Mesenchymal stem cell (in vitro differentiated cells and primary cell): ENCODE data around the gene CPE.

Experiments
- DNase-seq: peaks from one replicate; pipeline ENCODE4 v3.0.0-alpha.2; 2013
- H2AFZ ChIP-seq: one replicate; pipeline ENCODE4 v1.6.1; 2013; ENCODE audit warnings: low read depth, mild to moderate bottlenecking, control low read depth, inconsistent platforms, low read length, moderate library complexity
- H2AK5ac ChIP-seq: 2 replicates; pipeline ENCODE4 v1.6.1; 2013; ENCODE audit warnings: low read length, moderate library complexity, mild to moderate bottlenecking, inconsistent platforms; ENCODE audit not compliant: severe bottlenecking
- H2BK120ac ChIP-seq: one replicate; pipeline ENCODE4 v1.6.1; 2013; ENCODE audit warnings: low read depth, mild to moderate bottlenecking, inconsistent platforms, low read length, moderate library complexity
- H2BK12ac ChIP-seq, 2 experiments: one replicate each; pipeline ENCODE4 v1.6.1; 2013; ENCODE audit warnings: inconsistent platforms in 2 of 2, low read length in 2 of 2, mild to moderate bottlenecking in 2 of 2, moderate library complexity in 2 of 2, control low read depth in 1 of 2
- H2BK15ac ChIP-seq: one replicate; pipeline ENCODE4 v1.6.1; 2013; ENCODE audit warnings: mild to moderate bottlenecking, low read depth, inconsistent platforms; ENCODE audit not compliant: poor library complexity, severe bottlenecking
- H2BK5ac ChIP-seq: 2 replicates; pipeline ENCODE4 v1.6.1; 2013; ENCODE audit warnings: low read depth, mild to moderate bottlenecking, low read length, control low read depth, inconsistent platforms; ENCODE audit not compliant: poor library complexity, severe bottlenecking
- H3K14ac ChIP-seq, 2 experiments: one replicate each; pipeline ENCODE4 v1.6.1; 2013; ENCODE audit warnings: inconsistent platforms in 2 of 2, low read length in 2 of 2, control low read depth in 1 of 2, mild to moderate bottlenecking in 1 of 2, moderate library complexity in 1 of 2
- H3K18ac ChIP-seq, 2 experiments: one replicate each; pipeline ENCODE4 v1.6.1; 2013; ENCODE audit warnings: inconsistent platforms in 2 of 2, low read length in 2 of 2, control low read depth in 1 of 2, low read depth in 1 of 2, mild to moderate bottlenecking in 1 of 2
- H3K23ac ChIP-seq, 2 experiments: one replicate each; pipeline ENCODE4 v1.6.1; 2013; ENCODE audit warnings: inconsistent platforms in 2 of 2, low read length in 2 of 2, mild to moderate bottlenecking in 2 of 2, moderate library complexity in 2 of 2, control low read depth in 1 of 2
- H3K27ac ChIP-seq: 2 replicates; pipeline ENCODE4 v1.5.1; 2013; ENCODE audit warnings: mild to moderate bottlenecking, moderate library complexity, low read length, control low read depth, inconsistent platforms; ENCODE audit not compliant: poor library complexity, severe bottlenecking
- H3K27me3 ChIP-seq, 2 experiments: 2 replicates each; pipeline versions ENCODE4 v1.6.1 to v1.7.0; 2013; ENCODE audit warnings: low read length in 2 of 2, mild to moderate bottlenecking in 2 of 2, moderate library complexity in 2 of 2, control low read depth in 1 of 2, inconsistent platforms in 1 of 2; ENCODE audit not compliant: control insufficient read depth in 1 of 2, insufficient read depth in 1 of 2
- H3K36me3 ChIP-seq, 2 experiments: 2 replicates each; pipeline versions ENCODE4 v1.6.1 to v1.7.0; 2013; ENCODE audit warnings: low read length in 2 of 2, control low read depth in 1 of 2, inconsistent platforms in 1 of 2, low read depth in 1 of 2, mild to moderate bottlenecking in 1 of 2; ENCODE audit not compliant: insufficient read depth in 2 of 2, control insufficient read depth in 1 of 2
- H3K4ac ChIP-seq, 2 experiments: one replicate each; pipeline ENCODE4 v1.6.1; 2013; ENCODE audit warnings: inconsistent platforms in 2 of 2, low read length in 2 of 2, mild to moderate bottlenecking in 2 of 2, moderate library complexity in 2 of 2, control low read depth in 1 of 2, low read depth in 1 of 2
- H3K4me1 ChIP-seq: 2 replicates; pipeline ENCODE4 v1.6.1; 2013; ENCODE audit warnings: low read depth, low read length, control low read depth; ENCODE audit not compliant: control insufficient read depth, insufficient read depth
- H3K4me2 ChIP-seq: 2 replicates; pipeline ENCODE4 v1.6.1; 2013; ENCODE audit warnings: low read length, mild to moderate bottlenecking, inconsistent platforms; ENCODE audit not compliant: poor library complexity, severe bottlenecking
- H3K4me3 ChIP-seq, 2 experiments: 2 replicates each; pipeline versions ENCODE4 v1.5.1 to v1.7.0; 2013; ENCODE audit warnings: low read length in 2 of 2, mild to moderate bottlenecking in 2 of 2, control low read depth in 1 of 2, low read depth in 1 of 2; ENCODE audit not compliant: insufficient read depth in 1 of 2
- H3K79me1 ChIP-seq: replicated peaks from 2 replicates; pipeline ENCODE4 v1.6.1; 2013; ENCODE audit warnings: mild to moderate bottlenecking, control low read depth, low read length, inconsistent platforms; ENCODE audit not compliant: poor library complexity, severe bottlenecking
- H3K9ac ChIP-seq: 2 replicates; pipeline ENCODE4 v1.7.0; 2013; ENCODE audit warnings: mild to moderate bottlenecking, low read length, moderate library complexity
- H3K9me3 ChIP-seq: 2 replicates; pipeline ENCODE4 v1.7.0; 2013; ENCODE audit warnings: mild to moderate bottlenecking, low read length; ENCODE audit not compliant: control insufficient read depth
- H4K8ac ChIP-seq: one replicate; pipeline ENCODE4 v1.6.1; 2013; ENCODE audit warnings: inconsistent platforms, mild to moderate bottlenecking, low read length, moderate library complexity
- H4K91ac ChIP-seq: one replicate; pipeline ENCODE4 v1.6.1; 2013; ENCODE audit warnings: mild to moderate bottlenecking, low read length, inconsistent platforms
- WGBS: methylation state at CpG from one replicate; pipeline ENCODE4 v1.1.7; 2013; ENCODE audit warnings: mixed read lengths; 5-methylcytosine and 5-hydroxymethylcytosine counted together

Gene CPE

DNA sequence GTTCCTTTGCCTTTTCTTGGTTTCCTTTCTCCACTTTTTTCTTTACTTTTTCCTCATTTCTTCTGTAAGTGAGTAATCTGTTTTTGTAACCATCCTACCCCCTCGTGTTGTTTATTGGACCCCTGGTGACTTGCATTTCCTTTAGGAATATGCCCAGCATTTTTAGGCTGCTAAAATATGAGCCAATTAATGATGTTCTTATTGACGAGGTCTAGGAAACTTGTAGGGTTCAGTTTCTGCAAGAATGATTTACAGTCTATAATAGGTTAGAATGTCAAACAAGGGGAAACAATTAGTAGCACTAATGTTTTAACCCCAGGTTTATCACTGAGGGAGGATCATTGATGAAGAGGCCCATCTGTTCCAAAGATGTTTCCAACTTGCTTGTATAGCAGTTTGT lies 79.0 kb downstream of the CPE start:
- Histone ChIP-seq H2AFZ (no peak overlapping the region), H3K4me3 (no peak overlapping the region), H2AK5ac (no peak overlapping the region), H3K4ac (no peak overlapping the region), H3K36me3 (no peaks in the 10 kb centered on the region), H2BK15ac (no peak overlapping the region), H3K9ac (no peak overlapping the region), H2BK5ac (no peak overlapping the region), H3K4me2 (no peak overlapping the region), H3K23ac (no peak overlapping the region), H4K8ac (no peak overlapping the region), H4K91ac (no peak overlapping the region), H3K27ac (no peak overlapping the region), H2BK120ac (no peak overlapping the region), H3K14ac (no peak overlapping the region), H2BK12ac (no peak overlapping the region), H3K79me1 (no peaks in the 10 kb centered on the region), H3K27me3 (no peaks in the 10 kb centered on the region), H3K18ac (no peak overlapping the region), H3K4me1 (peaks cover 5% of the 10 kb centered on the region), H3K9me3 (no peaks in the 10 kb centered on the region)
- 60% methylated on average over 2 of the region's 2 CpGs for WGBS
- no peak for DNase-seq

DNA sequence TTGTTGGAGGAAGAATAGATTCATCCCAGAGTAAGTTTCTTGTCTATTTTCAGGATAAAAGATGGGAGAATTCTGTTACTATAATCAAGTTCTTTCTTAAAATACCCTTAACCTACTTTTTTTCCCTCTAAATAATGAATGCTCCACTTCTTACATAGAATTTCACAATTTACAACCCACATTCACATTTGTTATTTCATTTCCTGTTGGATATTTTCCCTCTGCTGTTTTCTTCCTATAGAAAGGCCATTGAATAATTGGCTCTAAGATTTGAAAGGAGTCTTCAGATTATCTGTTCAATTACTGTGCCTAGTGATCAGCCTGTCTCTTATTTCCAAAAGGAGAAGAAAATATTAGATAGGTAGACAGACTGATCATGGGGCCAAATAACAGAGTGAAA lies 79.7 kb downstream of the CPE start:
- no peak overlapping the region for H2BK5ac ChIP-seq
- no peak overlapping the region for H2BK12ac ChIP-seq
- no peak overlapping the region for H3K27ac ChIP-seq
- H3K27me3 ChIP-seq, result no peaks in the 10 kb centered on the region
- H3K14ac ChIP-seq, result no peak overlapping the region
- no peak overlapping the region for H2BK120ac ChIP-seq
- H3K9ac ChIP-seq, result no peak overlapping the region
- no peaks in the 10 kb centered on the region for H3K36me3 ChIP-seq
- H2BK15ac ChIP-seq, result no peak overlapping the region
- H2AK5ac ChIP-seq, result no peak overlapping the region
- H2AFZ ChIP-seq, result no peak overlapping the region
- no peak overlapping the region for H3K4ac ChIP-seq
- no peaks in the 10 kb centered on the region for H3K9me3 ChIP-seq
- no peak overlapping the region for H3K4me3 ChIP-seq
- H3K23ac ChIP-seq, result no peak overlapping the region
- H3K79me1 ChIP-seq, result no peaks in the 10 kb centered on the region
- H3K4me2 ChIP-seq, result no peak overlapping the region
- no peak overlapping the region for H4K91ac ChIP-seq
- H3K18ac ChIP-seq, result no peak overlapping the region
- H3K4me1 ChIP-seq, result peaks cover 5% of the 10 kb centered on the region
- no peak for DNase-seq
- H4K8ac ChIP-seq, result no peak overlapping the region

DNA sequence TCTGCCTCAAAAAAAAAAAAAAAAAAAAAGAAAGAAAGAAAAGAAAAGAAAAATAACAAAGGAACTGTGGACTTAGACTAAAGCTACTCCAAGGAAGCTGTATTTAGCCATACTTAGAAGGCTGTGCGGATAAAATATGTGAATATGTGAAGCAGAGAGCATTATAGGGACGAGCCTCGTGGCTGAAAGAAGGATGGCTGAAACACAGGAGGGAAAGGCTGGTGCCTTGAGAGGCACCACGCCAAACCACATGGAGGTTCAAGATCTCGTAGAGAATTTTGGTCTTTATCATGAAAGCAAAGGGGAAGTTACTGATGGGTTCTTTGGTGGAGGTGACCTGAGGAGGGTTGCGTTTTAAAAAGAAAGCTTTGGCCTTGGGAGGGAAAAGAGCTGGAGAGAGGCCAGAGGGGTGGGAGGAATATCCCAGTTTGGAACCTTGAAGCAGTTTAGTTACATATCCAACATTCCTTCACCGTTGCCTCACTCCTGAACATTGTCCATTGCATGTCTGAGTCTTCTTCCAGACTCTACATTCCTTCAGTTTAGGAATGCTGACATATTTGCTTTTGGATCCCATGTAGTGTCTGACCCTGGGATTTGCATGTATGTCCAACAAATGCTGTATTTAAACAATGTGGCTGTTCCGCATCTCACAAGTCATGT lies 82.5 kb downstream of the CPE start:
- H3K18ac ChIP-seq, result no peak overlapping the region
- H3K4me2 ChIP-seq, result no peak overlapping the region
- 76% methylated on average over 7 of the region's 8 CpGs for WGBS
- peak overlapping the region; percentile 80 for H3K27ac ChIP-seq
- no peak overlapping the region for H2BK12ac ChIP-seq
- H3K4me1 ChIP-seq, result peaks cover 6% of the 10 kb centered on the region
- no peaks in the 10 kb centered on the region for H3K9me3 ChIP-seq
- no peak overlapping the region for H3K14ac ChIP-seq
- no peak overlapping the region for H3K23ac ChIP-seq
- no peak overlapping the region for H2AK5ac ChIP-seq
- H4K8ac ChIP-seq, result no peak overlapping the region
- no peaks in the 10 kb centered on the region for H3K36me3 ChIP-seq
- H3K27me3 ChIP-seq, result no peaks in the 10 kb centered on the region
- H4K91ac ChIP-seq, result no peak overlapping the region
- peaks cover 2% of the 10 kb centered on the region for H3K79me1 ChIP-seq
- peak overlapping the region in 1 of 2 experiments; percentile 61 for H3K4me3 ChIP-seq
- no peak overlapping the region for H2BK5ac ChIP-seq
- H3K4ac ChIP-seq, result no peak overlapping the region
- H2BK120ac ChIP-seq, result no peak overlapping the region
- no peak overlapping the region for H2BK15ac ChIP-seq
- peak; percentile 71 for DNase-seq
- H3K9ac ChIP-seq, result peak overlapping the region; percentile 77
- H2AFZ ChIP-seq, result no peak overlapping the region

DNA sequence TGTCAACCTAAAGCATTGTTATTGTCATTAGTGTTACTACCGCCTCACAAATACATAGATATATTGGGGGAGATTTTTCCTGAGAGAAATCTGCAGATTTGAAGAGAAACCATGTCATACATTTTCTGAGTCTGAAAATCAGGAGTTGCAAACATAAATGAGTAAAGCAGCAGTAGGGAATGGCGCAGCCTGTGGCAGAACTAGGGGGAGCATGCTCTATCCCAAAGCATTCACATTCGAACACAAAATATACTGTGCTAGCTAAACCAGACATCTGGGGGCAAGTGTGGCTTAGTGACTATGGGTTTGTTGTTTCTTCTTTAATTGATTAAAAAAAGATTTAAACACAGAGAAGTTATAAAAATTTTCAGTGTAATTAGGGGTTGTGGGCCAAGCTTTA lies 83.2 kb downstream of the CPE start:
- H3K4ac ChIP-seq, result no peak overlapping the region
- no peak overlapping the region for H2BK5ac ChIP-seq
- no peak overlapping the region for H4K8ac ChIP-seq
- no peak overlapping the region for H3K14ac ChIP-seq
- peaks cover 5% of the 10 kb centered on the region for H3K4me1 ChIP-seq
- no peak overlapping the region for H3K23ac ChIP-seq
- no peaks in the 10 kb centered on the region for H3K9me3 ChIP-seq
- DNase-seq, result no peak
- no peak overlapping the region for H2BK120ac ChIP-seq
- peak overlapping the region in 1 of 2 experiments; percentile 61 for H3K4me3 ChIP-seq
- H2AK5ac ChIP-seq, result peak overlapping the region; percentile 51
- H2BK15ac ChIP-seq, result no peak overlapping the region
- H3K9ac ChIP-seq, result peak overlapping the region; percentile 77
- H3K18ac ChIP-seq, result no peak overlapping the region
- H3K27ac ChIP-seq, result peak overlapping the region; percentile 55
- H3K79me1 ChIP-seq, result peaks cover 2% of the 10 kb centered on the region
- no CpG with 5 or more reads among the region's 3 CpGs for WGBS
- H3K36me3 ChIP-seq, result no peaks in the 10 kb centered on the region
- no peak overlapping the region for H4K91ac ChIP-seq
- H3K4me2 ChIP-seq, result no peak overlapping the region
- no peak overlapping the region for H2BK12ac ChIP-seq
- no peaks in the 10 kb centered on the region for H3K27me3 ChIP-seq
- no peak overlapping the region for H2AFZ ChIP-seq
